ENCODE data around the gene PLPPR1. TPM values are rescaled to one million over a fixed set of nuclear protein-coding genes. Genes with fewer than 3 reads are reported as not detected.

PLPPR1 gene
- total RNA-seq, 3 donors from 2014 or later = 0.31 to 1.9 (median 0.38) TPM

DNA sequence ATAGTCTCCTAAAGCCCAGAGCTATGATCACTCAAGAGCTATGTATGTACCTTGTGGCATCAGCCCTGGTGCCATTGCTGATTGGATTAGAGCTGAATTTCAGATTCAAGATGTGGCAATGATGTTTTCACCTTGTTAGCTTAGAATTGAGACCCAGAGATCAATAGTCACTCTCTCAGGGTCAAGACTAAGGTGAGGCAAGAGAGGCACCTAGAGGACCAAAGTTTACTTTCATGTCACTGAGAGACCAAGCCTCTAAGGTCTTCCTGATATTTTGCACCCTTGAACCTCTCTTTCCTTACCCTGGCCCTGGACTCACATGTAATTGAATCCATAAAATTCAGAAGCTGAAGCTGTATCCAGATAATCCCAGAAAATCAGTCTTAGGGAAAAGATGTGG, 313.4 kb downstream of the PLPPR1 start:
- ATAC-seq = no peak
- no peak for TF ChIP-seq CTCF (IDR thresholded peaks at IDR 0.05)

GRCh38 chr9:101342595-101342994, 314.1 kb downstream of the PLPPR1 start:
- DNase-seq = no peak
- Histone ChIP-seq H3K4me1 (ENCODE audit: low read depth) (no peaks in the 10 kb centered on the region), H3K36me3 (ENCODE audit: low read depth) (no peaks in the 10 kb centered on the region), H3K4me3 (no peak overlapping the region), H3K9me3 (no peaks in the 10 kb centered on the region)
- intact Hi-C loops (cut with DNase I, micrococcal nuclease) = no loop called here
- no peak for ATAC-seq
- no peak for TF ChIP-seq CTCF (IDR thresholded peaks at IDR 0.05)

More for the DNA sequence above, 313.4 kb downstream of the PLPPR1 start:
- H3K9me3 ChIP-seq = no peaks in the 10 kb centered on the region
- no peaks in the 10 kb centered on the region for H3K36me3 ChIP-seq (ENCODE audit: low read depth)
- H3K4me1 ChIP-seq (ENCODE audit: low read depth) = no peaks in the 10 kb centered on the region
- no peak overlapping the region for H3K4me3 ChIP-seq
- no peak for DNase-seq
- intact Hi-C loops (cut with DNase I, micrococcal nuclease) = no loop called here

DNA sequence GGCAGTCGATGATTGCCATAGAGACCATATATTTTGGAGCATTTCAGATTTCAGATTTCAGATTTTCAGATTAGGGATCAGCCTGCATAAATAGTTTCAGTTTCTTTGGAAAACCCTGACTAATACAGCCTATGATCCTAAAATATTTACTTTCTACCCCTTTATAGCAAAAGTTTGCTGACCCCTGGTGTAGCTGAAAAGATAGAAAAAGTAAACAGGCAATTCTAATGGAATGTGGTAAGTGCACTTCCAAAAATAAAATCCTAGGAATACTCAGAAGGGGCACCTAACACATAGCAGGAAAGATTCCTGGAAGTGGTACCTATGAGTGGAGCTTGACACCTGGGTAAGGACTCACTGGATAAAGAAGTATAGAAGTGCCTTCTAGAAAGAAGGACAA, 321.8 kb downstream of the PLPPR1 start:
- no peak for TF ChIP-seq CTCF (IDR thresholded peaks at IDR 0.05)
- ATAC-seq (no peak), DNase-seq (no peak)
- Histone ChIP-seq H3K36me3 (ENCODE audit: low read depth) (no peaks in the 10 kb centered on the region), H3K4me3 (no peak overlapping the region), H3K4me1 (ENCODE audit: low read depth) (peaks cover 7% of the 10 kb centered on the region), H3K9me3 (no peaks in the 10 kb centered on the region)
- intact Hi-C loops (cut with DNase I, micrococcal nuclease) = no loop called here

- intact Hi-C loops (cut with DNase I, micrococcal nuclease) = no loop called here
- no peaks in the 10 kb centered on the region for H3K9me3 ChIP-seq
- H3K4me3 ChIP-seq = no peak overlapping the region
- no peak for ATAC-seq
- no peaks in the 10 kb centered on the region for H3K36me3 ChIP-seq (ENCODE audit: low read depth)
- TF ChIP-seq CTCF (IDR thresholded peaks at IDR 0.05) = no peak
- H3K4me1 ChIP-seq (ENCODE audit: low read depth) = peaks cover 8% of the 10 kb centered on the region
- DNase-seq = no peak
Observed at GRCh38 chr9:101352892-101353463, 324.5 kb downstream of the PLPPR1 start.

DNA sequence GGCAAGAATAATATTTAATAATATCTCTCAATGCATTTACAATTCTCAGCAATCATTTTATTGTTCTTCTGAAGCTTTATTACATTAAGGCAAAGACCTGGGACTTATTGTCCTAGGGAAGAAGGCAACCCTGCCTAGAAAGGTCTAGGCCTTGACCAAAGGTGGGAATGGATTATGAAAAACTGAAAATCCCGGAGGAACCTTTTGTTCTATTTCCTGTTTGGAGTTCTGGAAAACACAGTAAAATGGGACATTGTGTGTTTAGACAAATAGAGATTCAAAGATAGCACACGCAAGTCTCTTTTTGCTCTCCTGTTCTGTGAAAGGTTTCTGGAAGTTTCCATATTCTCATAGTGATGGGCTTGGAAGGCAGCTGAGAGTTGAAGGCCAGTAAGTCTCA, 325.2 kb downstream of the PLPPR1 start:
- no peaks in the 10 kb centered on the region for H3K9me3 ChIP-seq
- intact Hi-C loops (cut with DNase I, micrococcal nuclease) = no loop called here
- H3K4me1 ChIP-seq (ENCODE audit: low read depth) = peaks cover 8% of the 10 kb centered on the region
- H3K4me3 ChIP-seq = no peak overlapping the region
- no peak for TF ChIP-seq CTCF (IDR thresholded peaks at IDR 0.05)
- H3K36me3 ChIP-seq (ENCODE audit: low read depth) = no peaks in the 10 kb centered on the region
- DNase-seq (no peak), ATAC-seq (no peak)
